Fibroblast of pulmonary artery (primary cell): ENCODE data around the gene BCAS4.

Experiments used
- DNase-seq: peaks from one replicate; pipeline ENCODE4 v3.0.0-alpha.2; 2010; ENCODE audit warnings: low read depth
- H3K4me3 ChIP-seq: replicated peaks from 2 replicates; pipeline ENCODE4 v1.5.1; 2011; ENCODE audit warnings: low read depth, mild to moderate bottlenecking, control low read depth, low read length, moderate library complexity
- CTCF ChIP-seq: IDR thresholded peaks from 2 replicates; pipeline ENCODE4 v1.5.1; 2011; ENCODE audit warnings: mild to moderate bottlenecking, control low read depth, low read length, inconsistent platforms; ENCODE audit errors: missing control alignments

BCAS4 gene, protein sequence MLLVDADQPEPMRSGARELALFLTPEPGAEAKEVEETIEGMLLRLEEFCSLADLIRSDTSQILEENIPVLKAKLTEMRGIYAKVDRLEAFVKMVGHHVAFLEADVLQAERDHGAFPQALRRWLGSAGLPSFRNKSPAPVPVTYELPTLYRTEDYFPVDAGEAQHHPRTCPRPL

DNA sequence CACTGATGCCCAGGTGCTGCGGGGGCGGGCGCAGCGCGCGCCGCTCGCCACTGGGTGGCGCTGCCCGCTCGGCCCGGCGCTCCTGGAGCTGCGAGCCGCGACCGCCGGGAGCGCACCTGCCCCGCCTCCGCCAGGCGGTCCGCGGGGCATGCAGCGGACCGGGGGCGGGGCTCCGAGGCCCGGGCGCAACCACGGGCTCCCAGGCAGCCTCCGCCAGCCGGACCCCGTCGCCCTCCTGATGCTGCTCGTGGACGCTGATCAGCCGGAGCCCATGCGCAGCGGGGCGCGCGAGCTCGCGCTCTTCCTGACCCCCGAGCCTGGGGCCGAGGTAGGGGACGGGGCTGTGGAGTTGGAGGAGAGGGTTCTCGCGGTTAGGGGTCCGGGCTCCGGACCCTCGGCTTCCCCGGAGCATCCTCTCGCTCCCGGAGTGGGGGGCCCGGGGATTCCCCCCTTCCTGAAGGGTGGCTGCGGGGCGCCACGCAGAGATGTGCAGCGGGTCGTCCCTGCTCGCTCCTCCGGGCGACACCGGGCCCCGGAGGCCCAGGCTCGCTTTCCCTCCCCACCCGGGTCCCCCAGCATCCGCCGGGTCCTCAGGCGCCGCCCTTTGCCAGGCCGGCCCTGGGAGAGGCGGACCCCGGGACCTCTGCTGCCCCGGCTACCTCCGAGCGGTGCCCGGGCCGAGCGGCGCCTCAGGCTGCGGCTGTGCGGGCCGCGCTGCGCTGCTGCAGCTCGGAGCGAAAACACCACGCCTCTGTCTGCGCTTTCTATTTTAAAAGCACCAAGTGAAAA, at the start of gene BCAS4:
BCAS4 (plus strand) TSS at position 216 of the 789 bp plus-strand sequence; CDS start at position 239, 23 bp downstream.
- peak; percentile 78 for DNase-seq
- peak; percentile 39 for TF ChIP-seq CTCF
- peak within 1 kb of the TSS; percentile 78 for H3K4me3 ChIP-seq

DNA sequence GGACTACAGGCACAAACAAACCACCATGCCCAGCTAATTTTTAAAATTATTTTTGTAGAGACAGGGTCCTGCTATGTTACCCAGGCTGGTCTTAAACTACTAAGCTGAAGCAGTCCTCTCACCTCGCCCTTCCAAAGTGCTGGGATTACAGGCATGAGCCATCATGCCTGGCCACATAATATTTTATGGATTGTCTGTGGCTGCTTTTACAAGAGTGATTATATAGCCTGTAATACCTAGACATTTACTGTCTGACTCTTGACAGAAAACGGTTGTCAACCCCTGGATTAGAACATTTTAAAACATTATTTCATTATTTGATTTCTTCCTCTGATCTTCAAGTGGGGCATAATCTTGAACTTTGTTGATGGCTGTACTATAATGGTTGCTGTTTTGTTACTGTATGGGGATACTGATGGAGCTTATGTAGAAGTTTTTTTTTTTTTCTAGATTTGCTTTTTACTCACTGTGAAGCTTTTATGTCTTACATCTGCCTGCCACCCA, 49.2 kb upstream of the BCAS4 start:
- TF ChIP-seq CTCF, result no peak
- no peak for DNase-seq
- H3K4me3 ChIP-seq, result no peak overlapping the region

DNA sequence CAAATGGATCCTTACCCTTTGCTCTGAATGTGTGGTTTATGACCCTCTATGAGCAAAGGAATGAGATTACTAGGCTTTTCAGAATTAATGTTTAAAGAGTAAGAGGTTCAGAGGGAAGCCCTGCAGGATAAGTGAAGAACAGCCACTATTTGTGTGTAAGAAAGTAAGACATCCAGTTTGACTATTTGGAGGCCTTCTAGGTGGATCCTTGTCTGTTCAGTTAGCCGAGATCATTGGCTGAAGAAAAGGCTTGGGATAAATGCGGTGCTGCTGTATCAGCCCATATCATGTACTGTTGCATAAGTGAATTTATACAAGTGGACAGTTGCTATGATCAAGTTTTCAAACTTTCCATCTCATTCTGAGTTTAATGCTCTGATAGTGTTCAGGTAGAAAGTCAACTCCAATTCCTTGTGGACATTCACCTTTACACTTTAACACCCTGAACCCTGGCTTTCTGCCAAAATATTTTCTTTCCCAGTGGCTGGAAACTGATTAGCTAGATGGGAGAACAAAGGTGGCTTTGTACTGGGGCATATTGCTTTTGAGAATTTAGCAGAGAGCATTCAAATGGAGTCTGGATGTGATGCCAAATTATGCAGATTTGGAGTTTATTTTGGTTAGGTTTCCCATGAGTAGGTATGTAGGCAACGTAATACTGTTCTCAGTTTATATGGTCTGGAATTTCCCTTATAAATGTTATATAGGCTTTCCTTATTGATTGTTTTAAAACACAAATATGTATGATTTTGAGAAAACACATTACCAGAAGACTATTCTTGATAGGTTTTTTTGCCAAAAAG, 48.5 kb upstream of the BCAS4 start:
- DNase-seq, result peak; percentile 35
- no peak for TF ChIP-seq CTCF
- no peak overlapping the region for H3K4me3 ChIP-seq

GRCh38 chr20:50747275-50747674, 47.6 kb upstream of the BCAS4 start:
- H3K4me3 ChIP-seq, result no peak overlapping the region
- TF ChIP-seq CTCF, result no peak
- no peak for DNase-seq

DNA sequence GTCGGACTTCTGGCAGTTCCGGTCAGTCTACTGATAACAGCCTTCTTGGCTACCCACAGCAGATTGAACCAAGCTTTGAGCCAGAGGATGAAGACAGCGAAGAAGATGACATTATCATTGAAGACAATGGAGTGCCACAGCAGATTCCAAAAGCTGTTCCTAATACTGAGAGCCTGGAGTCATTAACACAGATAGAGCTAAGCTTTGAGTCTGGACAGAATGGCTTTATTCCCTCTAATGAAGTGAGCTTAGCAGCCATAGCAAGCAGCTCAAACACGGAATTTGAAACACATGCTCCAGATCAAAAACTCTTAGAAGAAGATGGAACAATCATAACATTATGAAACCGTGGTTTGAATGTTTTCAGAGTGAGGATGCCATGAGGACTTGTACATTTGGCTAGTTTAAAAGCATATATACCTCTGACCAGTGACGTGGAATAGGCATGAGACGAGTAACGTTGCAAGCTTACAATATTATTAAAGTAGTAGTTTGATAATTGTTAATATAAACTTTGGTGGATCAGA, 44.7 kb upstream of the BCAS4 start:
- no peak for DNase-seq
- H3K4me3 ChIP-seq, result no peak overlapping the region
- no peak for TF ChIP-seq CTCF

GRCh38 chr20:50753152-50753551, 41.7 kb upstream of the BCAS4 start:
- no peak for TF ChIP-seq CTCF
- DNase-seq, result no peak
- no peak overlapping the region for H3K4me3 ChIP-seq
